ENCODE results near the gene DEFB119. TPM values are rescaled to one million over a fixed set of nuclear protein-coding genes. Genes with fewer than 3 reads are reported as not detected.
"Not testable (repeated sequence)": the region's sequence is repeated elsewhere in the genome, so short reads cannot be mapped to it uniquely, and the experiment has no call there.

DEFB119 gene, protein sequence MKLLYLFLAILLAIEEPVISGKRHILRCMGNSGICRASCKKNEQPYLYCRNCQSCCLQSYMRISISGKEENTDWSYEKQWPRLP
- not detected for total RNA-seq
- long read RNA-seq = 0 reads

DNA sequence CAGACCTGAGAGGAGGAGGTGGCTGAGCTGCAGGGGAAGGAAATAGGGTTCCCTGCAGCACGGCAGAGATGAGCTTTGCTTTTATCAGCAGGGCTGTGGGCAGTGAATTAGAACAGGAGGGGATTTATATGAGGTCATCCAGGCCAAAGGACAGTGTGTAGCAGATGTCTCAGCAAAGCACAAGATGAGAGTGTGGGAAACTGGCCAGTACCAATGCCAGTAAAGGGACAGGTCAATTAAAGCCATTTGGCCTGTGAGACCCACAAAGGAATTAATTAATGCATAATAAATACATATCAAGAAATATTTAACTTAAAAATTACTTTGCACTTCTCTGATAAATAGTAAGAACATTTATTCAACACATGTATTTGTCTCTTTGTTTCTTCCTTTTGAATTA lies at the start of gene DEFB119:
Gene DEFB119 (minus strand): TSS at position 101 of the 400 bp plus-strand sequence. CDS start 107 bp downstream, outside the sequence.
- intact Hi-C loops (cut with micrococcal nuclease) = no loop called here
- ATAC-seq (no peak), DNase-seq (no peak)

DNA sequence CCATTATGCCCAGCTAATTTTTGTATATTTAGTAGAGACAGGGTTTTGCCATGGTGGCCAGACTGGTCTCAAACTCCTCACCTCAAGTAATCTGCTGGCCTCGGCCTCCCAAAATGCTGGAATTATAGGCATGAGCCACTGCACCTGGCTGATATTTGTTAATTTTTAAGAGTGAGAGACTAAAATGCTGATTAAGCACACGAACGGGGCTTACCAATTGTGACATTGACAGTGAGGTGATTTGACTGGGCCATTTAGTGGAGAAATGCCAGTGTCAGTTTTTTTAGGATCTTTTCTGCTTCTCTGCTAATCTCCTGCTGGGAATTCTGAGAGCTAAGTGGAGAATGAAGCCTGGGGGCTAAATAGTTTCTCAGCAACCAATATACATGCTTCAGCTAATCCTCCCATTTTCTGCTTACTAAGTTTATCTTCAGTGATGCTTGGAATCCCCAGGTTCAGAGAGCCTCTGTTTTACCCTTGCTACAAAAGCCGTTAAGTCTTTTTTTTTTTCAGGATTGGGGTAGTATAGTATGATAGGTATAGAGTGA lies 40.3 kb upstream of the DEFB119 start:
- DNase-seq (no peak), ATAC-seq (no peak)
- intact Hi-C loops (cut with micrococcal nuclease) = no loop called here

DNA sequence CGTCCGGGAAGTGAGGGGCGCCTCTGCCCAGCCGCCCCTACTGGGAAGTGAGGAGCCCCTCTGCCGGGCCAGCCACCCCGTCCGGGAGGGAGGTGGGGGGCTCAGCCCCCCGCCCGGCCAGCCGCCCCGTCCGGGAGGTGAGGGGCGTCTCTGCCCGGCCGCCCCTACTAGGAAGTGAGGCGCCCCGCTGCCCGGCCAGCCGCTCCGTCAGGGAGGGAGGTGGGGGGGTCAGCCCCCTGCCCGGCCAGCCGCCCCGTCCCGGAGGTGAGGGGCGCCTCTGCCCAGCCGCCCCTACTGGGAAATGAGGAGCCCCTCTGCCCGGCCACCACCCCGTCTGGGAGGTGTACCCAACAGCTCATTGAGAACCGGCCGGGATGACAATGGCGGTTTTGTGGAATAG lies 37.2 kb upstream of the DEFB119 start:
- ATAC-seq; DNase-seq; intact Hi-C loops (cut with micrococcal nuclease): not testable (repeated sequence)

DNA sequence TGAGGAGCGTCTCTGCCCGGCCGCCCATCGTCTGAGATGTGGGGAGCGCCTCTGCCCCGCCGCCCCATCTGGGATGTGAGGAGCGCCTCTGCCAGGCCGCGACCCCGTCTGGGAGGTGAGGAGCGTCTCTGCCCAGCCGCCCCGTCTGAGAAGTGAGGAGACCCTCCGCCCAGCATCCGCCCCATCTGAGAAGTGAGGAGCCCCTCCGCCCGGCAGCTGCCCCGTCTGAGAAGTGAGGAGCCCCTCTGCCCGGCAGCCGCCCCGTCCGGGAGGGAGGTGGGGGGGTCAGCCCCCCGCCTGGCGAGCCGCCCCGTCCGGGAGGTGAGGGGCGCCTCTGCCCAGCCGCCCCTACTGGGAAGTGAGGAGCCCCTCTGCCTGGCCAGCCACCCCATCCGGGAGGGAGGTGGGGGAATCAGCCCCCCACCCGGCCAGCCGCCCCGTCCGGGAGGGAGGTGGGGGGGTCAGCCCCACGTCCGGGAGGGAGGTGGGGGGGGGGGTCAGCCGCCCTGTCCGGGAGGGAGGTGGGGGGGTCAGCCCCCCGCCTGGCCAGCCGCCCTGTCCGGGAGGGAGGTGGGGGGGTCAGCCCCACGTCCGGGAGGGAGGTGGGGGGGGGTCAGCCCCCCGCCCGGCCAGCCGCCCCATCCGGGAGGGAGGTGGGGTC lies 36.6 kb upstream of the DEFB119 start:
- intact Hi-C loops (cut with micrococcal nuclease); DNase-seq; ATAC-seq: not testable (repeated sequence)

DNA sequence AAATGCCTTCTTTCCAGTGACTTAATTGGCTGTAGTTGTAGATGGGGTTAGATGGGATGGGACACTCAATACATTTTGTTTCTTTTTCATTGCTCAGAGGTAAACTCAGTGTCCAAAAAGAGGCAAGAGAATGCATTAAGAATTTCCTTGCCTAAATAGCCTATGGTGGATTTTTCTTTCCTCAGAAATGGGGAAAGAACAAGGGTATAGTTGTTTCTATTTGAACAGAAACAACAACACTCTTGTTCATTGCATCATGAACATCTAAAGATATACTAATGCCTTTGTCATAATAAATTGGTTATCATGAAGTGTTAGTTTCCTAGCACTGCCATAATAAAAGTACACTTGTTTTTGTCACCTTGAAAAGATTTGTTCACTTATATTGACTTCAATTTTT lies 35.4 kb upstream of the DEFB119 start:
- intact Hi-C loops (cut with micrococcal nuclease) = no loop called here
- DNase-seq (no peak), ATAC-seq (no peak)

DNA sequence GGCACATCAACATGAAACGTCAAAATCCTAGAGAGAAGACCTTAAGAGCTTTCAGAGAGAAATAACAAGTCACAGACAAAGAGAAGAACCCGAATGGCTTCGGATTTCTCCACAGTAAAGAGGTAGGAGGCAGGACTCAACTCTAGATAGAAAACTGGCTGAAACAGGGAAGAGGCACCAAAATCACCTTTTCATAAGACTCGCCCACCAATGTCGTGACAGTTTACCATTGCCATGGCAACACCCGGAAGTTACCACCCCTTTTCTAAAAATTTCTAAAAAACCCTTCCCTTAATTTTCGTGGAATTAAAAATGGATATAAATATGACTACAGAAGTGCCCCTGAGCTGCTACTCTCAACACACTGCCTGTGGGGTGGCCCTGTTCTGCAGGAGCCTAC lies 27.9 kb upstream of the DEFB119 start:
- intact Hi-C loops (cut with micrococcal nuclease) = no loop called here
- DNase-seq (no peak), ATAC-seq (no peak)

DNA sequence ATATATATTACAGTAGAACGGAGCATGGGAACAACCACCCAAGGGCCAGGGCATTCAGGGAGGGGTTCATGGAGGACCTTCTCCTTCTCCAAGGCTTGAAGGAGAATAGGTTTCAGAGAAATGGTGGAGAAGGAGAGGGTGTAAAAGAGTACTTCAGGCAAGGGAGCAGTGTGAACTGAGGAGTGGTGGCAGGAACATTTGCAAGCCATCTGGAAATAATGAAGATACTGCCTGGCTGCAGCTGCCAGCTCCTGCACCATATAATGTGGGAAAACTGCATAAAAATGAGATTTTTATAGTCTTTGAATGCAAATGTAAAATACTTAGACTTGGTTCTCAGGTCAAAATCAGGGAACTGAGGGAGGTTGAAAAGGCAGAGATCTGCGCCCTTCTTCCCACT lies 25.3 kb upstream of the DEFB119 start:
- ATAC-seq (no peak), DNase-seq (no peak)
- intact Hi-C loops (cut with micrococcal nuclease) = no loop called here

DNA sequence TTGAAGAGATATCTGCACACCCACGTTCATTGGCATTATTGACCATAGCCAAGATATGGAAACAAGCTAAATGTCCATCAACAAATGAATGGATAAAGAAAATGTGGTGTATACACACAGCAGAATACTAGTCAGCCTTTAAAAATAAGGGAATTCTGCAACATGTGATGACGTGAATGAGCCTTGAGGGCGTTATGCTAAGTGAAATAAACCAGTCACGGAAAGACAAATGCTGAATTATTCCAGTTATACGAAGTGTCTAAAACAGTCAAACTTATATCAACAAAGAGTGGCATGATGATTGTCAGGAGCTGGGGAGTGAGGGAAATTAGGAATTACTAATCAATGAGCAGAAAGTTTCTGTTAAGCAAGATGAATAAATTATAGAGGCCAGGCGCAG lies 24.0 kb upstream of the DEFB119 start:
- DNase-seq (no peak), ATAC-seq (no peak)
- intact Hi-C loops (cut with micrococcal nuclease) = no loop called here

DNA sequence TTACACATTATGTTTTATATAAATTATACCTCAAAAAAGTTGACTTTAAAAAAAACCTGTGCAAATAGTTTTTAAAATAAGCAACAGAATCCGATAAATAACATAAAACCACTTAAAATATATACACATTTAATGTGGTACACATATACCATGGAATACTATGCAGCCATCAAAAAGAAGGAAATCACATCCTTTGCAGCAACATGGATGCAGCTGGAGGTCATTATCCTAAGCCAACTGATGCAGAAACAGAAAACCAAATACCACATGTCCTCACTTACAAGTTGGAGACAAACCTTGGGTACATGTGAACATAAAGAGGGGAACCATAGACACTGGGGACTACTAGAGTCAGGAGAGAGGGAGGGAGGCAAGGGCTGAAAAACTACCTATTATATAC lies 19.6 kb upstream of the DEFB119 start:
- DNase-seq (no peak), ATAC-seq (no peak)
- intact Hi-C loops (cut with micrococcal nuclease) = no loop called here

DNA sequence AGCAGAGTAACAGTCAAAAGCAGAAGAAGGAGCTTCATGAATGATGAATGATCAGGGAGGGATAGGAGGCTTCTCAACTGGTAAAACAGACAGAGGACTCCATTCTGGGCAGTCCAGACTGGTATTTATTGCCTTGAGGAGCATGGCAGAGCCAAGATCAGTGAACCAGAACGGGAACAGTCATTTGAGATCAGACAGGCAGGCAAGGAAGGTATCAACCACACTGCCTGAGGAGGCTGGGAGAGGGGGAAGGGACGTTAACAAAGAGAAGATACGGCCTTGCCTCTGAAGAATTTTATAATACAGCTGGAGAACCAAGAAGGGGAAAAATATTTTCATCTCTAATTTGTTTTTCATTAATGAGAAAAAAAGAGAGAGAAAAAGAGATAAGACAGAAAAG lies 15.7 kb upstream of the DEFB119 start, which contains the start of gene DEFB121:
Gene DEFB121 (minus strand): TSS at position 101 of the 400 bp plus-strand sequence. CDS start 63 bp downstream, at position 38.
- intact Hi-C loops (cut with micrococcal nuclease) = no loop called here
- no peak for DNase-seq
- ATAC-seq = no peak

DNA sequence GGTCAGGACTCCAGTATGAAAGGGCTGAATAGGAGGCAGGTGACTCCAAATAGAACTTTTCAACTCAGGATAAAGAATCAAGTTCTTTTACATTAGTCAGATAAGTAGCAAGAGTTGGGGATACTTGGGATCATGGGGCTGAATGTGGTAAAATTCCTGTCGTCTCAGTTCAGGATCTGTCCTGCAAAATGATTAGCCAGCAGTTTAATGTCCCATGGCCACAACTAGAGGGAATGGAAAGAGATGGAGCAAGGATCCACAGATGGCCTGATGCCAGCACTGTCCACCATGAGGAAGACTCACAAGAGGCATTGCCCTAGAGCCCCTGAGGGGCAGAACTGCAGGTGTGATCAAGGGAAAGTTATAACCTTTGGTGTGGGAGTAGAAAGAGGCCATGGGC lies 13.5 kb upstream of the DEFB119 start:
- ATAC-seq (no peak), DNase-seq (no peak)
- intact Hi-C loops (cut with micrococcal nuclease) = no loop called here

DNA sequence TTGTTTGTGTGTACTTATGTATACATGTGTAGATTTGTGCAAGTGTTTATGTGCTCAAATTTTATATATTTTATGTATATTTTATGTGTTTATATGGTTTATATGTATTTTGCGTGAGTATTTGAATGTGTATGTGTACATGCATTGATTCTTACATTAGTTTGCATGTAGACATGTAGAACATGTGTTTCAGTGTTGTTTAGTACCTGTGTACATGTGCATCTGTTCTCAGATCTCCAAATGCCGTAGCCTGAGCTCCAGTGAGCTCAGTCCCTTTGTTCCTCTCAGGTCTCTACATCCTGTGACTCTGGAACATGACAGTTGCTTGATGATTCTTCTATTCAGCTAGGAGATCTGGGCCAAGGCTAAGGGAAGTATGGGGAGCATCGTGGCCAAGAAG lies 4.5 kb upstream of the DEFB119 start:
- intact Hi-C loops (cut with micrococcal nuclease) = no loop called here
- ATAC-seq = no peak

DNA sequence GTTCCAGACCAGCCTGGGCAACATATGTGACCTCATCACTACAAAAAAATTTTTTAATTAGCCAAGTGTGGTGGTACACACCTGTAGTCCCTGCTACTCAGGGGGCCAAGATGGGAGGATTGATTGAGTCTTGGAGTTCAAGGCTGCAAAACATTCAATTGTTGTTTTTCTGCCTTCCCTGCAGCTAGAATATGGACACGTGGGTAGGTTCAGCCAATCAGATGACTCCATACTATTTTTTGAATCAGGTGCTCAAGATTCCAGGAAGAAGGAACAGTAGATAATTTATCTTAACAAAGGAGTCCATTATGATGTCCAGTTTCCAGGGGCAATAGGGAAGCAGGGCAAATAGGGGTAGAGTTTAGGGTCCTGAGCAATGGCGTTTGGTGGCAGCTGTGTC lies 2.4 kb upstream of the DEFB119 start:
- intact Hi-C loops (cut with micrococcal nuclease) = no loop called here
- no peak for DNase-seq
- ATAC-seq = no peak

More for the DNA sequence above, 4.5 kb upstream of the DEFB119 start:
- no peak for DNase-seq

DNA sequence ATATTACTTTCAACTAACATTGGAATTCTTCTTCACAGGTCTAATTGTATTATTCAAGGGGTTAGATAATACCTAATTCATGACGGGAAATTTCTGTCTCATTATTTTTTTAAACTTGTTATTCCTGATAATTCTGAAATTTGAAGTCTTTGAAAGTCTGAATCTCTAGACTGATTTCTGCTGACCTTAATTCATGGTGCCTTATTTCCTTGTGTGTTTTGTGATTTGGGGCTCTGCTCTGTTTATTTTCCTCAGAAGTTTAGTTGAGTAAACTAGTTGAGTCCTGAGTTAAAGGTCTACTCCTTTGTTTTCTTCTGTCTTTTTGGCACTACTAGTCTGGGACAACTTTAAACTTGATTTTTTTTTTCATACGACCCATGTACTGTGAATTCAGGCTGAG lies 16.0 kb downstream of the DEFB119 start:
- no peak for DNase-seq
- no peak for ATAC-seq
- intact Hi-C loops (cut with micrococcal nuclease) = no loop called here

DNA sequence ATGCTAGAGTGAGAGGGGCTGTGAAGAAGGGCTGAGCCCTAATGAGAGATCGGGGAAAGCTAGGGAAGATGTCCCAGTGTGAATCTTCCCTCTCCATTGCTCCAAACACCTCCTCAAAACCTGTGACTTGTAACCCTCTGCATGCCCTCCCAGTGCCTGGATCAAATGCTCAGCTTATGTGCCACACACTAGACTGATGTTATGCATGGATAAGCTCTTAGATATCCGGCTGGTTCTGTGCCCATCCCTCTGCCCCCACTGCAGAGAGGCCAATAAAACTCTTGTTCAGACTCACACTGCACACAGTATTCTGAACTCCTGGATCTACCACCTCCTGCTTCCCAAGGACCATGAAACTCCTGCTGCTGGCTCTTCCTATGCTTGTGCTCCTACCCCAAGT lies 22.1 kb downstream of the DEFB119 start, which contains the start of gene DEFB118:
Gene DEFB118 (plus strand): TSS at position 301 of the 400 bp plus-strand sequence. CDS start 50 bp downstream, at position 351.
- ATAC-seq (no peak), DNase-seq (no peak)
- intact Hi-C loops (cut with micrococcal nuclease) = no loop called here

DNA sequence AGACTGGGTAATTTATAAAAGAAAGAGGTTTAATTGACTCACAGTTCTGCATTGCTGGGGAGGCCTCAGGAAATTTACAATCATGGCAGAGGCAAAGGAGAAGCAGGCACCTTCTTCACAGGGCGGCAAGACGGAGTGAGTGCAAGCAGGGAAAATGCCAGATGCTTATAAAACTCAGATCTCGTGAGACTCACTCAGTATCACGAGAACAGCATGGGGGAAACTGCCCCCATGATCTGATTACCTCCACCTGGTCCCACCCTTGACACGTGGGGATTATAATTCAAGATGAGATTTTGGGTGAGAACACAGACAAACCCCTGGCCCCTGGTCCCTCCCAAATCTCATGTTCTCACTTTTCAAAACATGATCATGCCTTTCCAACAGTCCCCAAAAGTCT lies 26.1 kb downstream of the DEFB119 start:
- DNase-seq; intact Hi-C loops (cut with micrococcal nuclease); ATAC-seq: not testable (repeated sequence)

DNA sequence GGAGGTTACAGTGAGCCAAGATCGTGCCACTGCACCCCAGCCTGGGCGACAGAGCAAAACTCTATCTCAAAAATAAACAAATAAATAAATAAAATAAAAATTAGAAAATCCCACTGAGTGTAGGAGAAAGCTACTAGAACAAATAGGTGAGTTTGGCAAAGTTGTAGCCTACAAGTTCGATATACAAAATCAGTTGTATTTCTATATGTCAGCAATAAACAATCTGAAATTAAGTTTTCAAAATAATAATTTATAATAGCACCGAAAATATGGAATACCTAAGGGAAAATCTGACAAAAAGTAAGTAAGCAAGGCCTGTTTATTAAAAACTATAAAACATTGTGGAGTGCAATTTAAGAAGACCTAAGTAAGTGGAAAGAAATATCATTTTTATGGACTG lies 27.1 kb downstream of the DEFB119 start:
- ATAC-seq (no peak), DNase-seq (no peak)
- intact Hi-C loops (cut with micrococcal nuclease) = no loop called here

DNA sequence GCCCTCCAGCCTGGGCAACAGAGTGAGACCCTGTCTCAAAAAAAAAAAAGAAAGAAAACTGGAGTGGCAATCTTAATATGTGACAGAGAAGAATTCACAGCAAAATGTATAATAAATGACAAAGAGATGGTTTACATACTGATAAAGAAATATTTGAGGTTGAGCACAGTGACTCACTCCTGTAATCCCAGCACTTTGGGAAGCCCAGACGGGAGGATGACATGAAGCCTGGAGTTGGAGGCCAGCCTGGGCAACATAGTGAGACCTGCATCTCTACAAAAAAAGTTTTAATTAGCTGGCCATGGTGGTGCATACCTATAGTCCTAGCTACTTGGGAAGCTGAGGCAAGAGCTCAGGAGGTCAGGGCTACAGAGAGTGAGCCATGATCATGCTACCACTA lies 34.4 kb downstream of the DEFB119 start:
- ATAC-seq (no peak), DNase-seq (no peak)
- intact Hi-C loops (cut with micrococcal nuclease) = no loop called here

DNA sequence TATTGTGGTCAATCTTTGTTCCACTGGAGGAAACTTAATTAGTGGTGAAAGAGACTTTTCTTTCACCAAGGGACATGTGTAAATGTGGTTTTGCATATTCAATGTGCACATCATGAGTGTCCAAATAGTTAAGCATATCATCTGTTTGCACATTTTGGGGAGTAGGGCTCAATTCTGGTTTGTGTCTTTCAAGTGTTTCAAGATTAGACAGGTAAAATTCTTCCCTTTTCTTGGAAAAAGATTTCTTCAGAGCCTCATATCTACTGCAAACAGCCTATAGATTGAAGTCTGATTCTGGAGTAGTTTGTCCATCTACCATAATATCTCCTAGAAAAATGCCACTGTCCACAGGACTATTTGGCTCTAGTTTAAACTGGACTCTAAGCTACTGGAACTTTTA lies 48.9 kb downstream of the DEFB119 start:
- intact Hi-C loops (cut with micrococcal nuclease) = no loop called here
- ATAC-seq = no peak

DNA sequence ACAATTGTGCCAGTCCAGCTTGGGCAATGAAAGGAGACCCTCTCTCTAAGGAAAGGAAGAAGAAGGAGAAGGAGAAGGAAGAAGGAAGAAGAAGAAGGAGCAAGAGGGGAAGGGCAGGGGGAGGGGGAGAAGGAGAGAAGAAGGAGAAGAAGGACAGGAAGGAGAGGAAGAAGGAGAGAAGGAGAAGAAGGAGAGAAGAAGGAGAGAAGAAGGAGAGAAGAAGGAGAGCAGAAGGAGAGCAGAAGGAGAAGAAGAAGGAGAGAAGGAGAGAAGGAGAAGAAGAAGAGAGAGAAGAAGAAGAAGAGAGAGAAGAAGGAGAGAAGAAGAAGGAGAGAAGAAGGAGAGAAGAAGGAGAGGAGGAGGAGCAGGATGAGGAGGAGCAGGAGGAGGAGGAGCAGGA lies 59.5 kb downstream of the DEFB119 start:
- no peak for DNase-seq
- ATAC-seq = no peak
- intact Hi-C loops (cut with micrococcal nuclease) = no loop called here

More for the DNA sequence above, 48.9 kb downstream of the DEFB119 start:
- no peak for DNase-seq

Measured in left ventricle myocardium superior (tissue), 1 donor.